H1 (cell line): Measurements from ENCODE around the gene NKX2-4. TPM values are rescaled to one million over a fixed set of nuclear protein-coding genes. Genes with fewer than 3 reads are reported as not detected.

Experiments
- CTCF ChIA-PET: fragments of 300-600 bp; sonication (Branson Sonifier 250); formaldehyde crosslinking; loops from one replicate; lab custom pipeline; 2021; ENCODE audit not compliant: partially characterized antibody; lab: Charles Lee
- POLR2A ChIA-PET: fragments of 300-600 bp; sonication (Branson Sonifier 250); formaldehyde crosslinking; loops from one replicate; lab custom pipeline; 2021; ENCODE audit warnings: inconsistent platforms; ENCODE audit not compliant: partially characterized antibody; lab: Charles Lee
- DNase-seq, 2 experiments: peaks; one replicate each; pipeline versions ENCODE4 v3.0.0 to v3.0.0-alpha.2; 2010 to 2022; ENCODE audit warnings: low spot score in 2 of 2, low read depth in 1 of 2, mixed read lengths in 1 of 2
- FAIRE-seq: peaks from 2 replicates; lab custom pipeline; 2011; peaks lifted over from hg19 to GRCh38; lab: Jason Lieb, UNC
- H2AFZ ChIP-seq: 2 replicates; pipeline ENCODE4 v1.8.1; 2012; ENCODE audit warnings: low read length, inconsistent platforms
- H2AK5ac ChIP-seq: 2 replicates; pipeline ENCODE4 v1.6.1; 2013; ENCODE audit warnings: low read depth, low read length
- H2BK120ac ChIP-seq: replicated peaks from 2 replicates; pipeline ENCODE3; 2013; ENCODE audit warnings: low read depth, low read length, inconsistent platforms
- H2BK12ac ChIP-seq: 2 replicates; pipeline ENCODE4 v1.6.1; 2013; ENCODE audit warnings: low read depth, low read length
- H2BK15ac ChIP-seq: 2 replicates; pipeline ENCODE4 v1.6.1; 2013; ENCODE audit warnings: low read length
- H2BK20ac ChIP-seq: 2 replicates; pipeline ENCODE4 v1.6.1; 2013; ENCODE audit warnings: low read length
- H2BK5ac ChIP-seq: 2 replicates; pipeline ENCODE4 v1.6.1; 2013; ENCODE audit warnings: low read depth, low read length
- H3K14ac ChIP-seq: 2 replicates; pipeline ENCODE4 v1.6.1; 2013; ENCODE audit warnings: inconsistent platforms; ENCODE audit not compliant: insufficient read length
- H3K18ac ChIP-seq: 2 replicates; pipeline ENCODE4 v1.6.1; 2013; ENCODE audit warnings: low read length; ENCODE audit errors: extremely low read depth
- H3K23ac ChIP-seq: 2 replicates; pipeline ENCODE4 v1.6.1; 2013; ENCODE audit warnings: inconsistent platforms; ENCODE audit not compliant: insufficient read length
- H3K23me2 ChIP-seq: 2 replicates; pipeline ENCODE4 v1.6.1; 2013; ENCODE audit warnings: low read depth, low read length
- H3K27ac ChIP-seq: 2 replicates; pipeline ENCODE4 v1.6.1; 2011; ENCODE audit warnings: low read depth, low read length, inconsistent platforms
- H3K27me3 ChIP-seq, 4 experiments: replicated peaks in 1 of 4; 1 replicate in 1 of 4; 2 replicates in 3 of 4; pipeline versions ENCODE4 v1.6.1 to v1.8.1; 2011 to 2013; ENCODE audit warnings: low read length in 3 of 4, mild to moderate bottlenecking in 3 of 4, inconsistent platforms in 2 of 4, mixed read lengths in 2 of 4, moderate library complexity in 1 of 4; ENCODE audit not compliant: control insufficient read depth in 3 of 4, insufficient read depth in 3 of 4; ENCODE audit errors: extremely low read depth in 1 of 4
- H3K36me3 ChIP-seq, 4 experiments: 2 replicates each; pipeline versions ENCODE4 v1.6.1 to v1.8.1; 2011 to 2013; ENCODE audit warnings: mild to moderate bottlenecking in 4 of 4, low read length in 3 of 4, moderate library complexity in 2 of 4, control low read depth in 1 of 4, inconsistent platforms in 1 of 4; ENCODE audit not compliant: insufficient read depth in 4 of 4, control insufficient read depth in 2 of 4
- H3K4ac ChIP-seq: replicated peaks from 2 replicates; pipeline ENCODE3; 2013; ENCODE audit warnings: low read length, low read depth, mixed read lengths, inconsistent platforms; ENCODE audit not compliant: insufficient read length
- H3K4me1 ChIP-seq, 4 experiments: replicated peaks in 1 of 4; 1 replicate in 1 of 4; 2 replicates in 3 of 4; pipeline versions ENCODE4 v1.6.1 to v1.8.1; 2011 to 2013; ENCODE audit warnings: low read length in 3 of 4, inconsistent platforms in 2 of 4, mixed read lengths in 1 of 4; ENCODE audit not compliant: insufficient read depth in 4 of 4, control insufficient read depth in 3 of 4
- H3K4me2 ChIP-seq, 2 experiments: 2 replicates each; pipeline versions ENCODE4 v1.6.1 to v1.8.1; 2011 to 2013; ENCODE audit warnings: low read depth in 2 of 2, low read length in 2 of 2, control low read depth in 1 of 2, inconsistent platforms in 1 of 2, mild to moderate bottlenecking in 1 of 2; ENCODE audit not compliant: insufficient read depth in 1 of 2
- H3K4me3 ChIP-seq, 4 experiments: fragments of 200-600, 300-600 bp in 1 of 4; sonication (generic), shearing (Covaris generic), sonication (Bioruptor Twin) in 1 of 4; 2 replicates each; pipeline versions ENCODE4 v1.5.1 to v1.8.1; 2011 to 2016; ENCODE audit warnings: low read length in 4 of 4, low read depth in 3 of 4, control low read depth in 2 of 4, inconsistent platforms in 2 of 4, mild to moderate bottlenecking in 2 of 4, mixed read lengths in 1 of 4, moderate library complexity in 1 of 4; ENCODE audit not compliant: insufficient read depth in 2 of 4; ENCODE audit errors: extremely low read depth in 1 of 4
- H3K56ac ChIP-seq: replicated peaks from 2 replicates; pipeline ENCODE3; 2013; ENCODE audit warnings: low read depth, mild to moderate bottlenecking, mixed read lengths, low read length, inconsistent platforms; ENCODE audit not compliant: insufficient read length
- H3K79me1 ChIP-seq: 2 replicates; pipeline ENCODE4 v1.6.1; 2013; ENCODE audit warnings: low read depth, low read length, control low read depth
- H3K79me2 ChIP-seq, 2 experiments: 2 replicates each; pipeline versions ENCODE4 v1.6.1 to v1.8.1; 2012 to 2013; ENCODE audit warnings: low read length in 2 of 2, mild to moderate bottlenecking in 2 of 2, inconsistent platforms in 1 of 2; ENCODE audit not compliant: insufficient read depth in 2 of 2, control insufficient read depth in 1 of 2
- H3K9ac ChIP-seq, 4 experiments: replicated peaks in 1 of 4; 1 replicate in 1 of 4; 2 replicates in 3 of 4; pipeline versions ENCODE4 v1.6.1 to v1.8.1; 2011 to 2013; ENCODE audit warnings: low read depth in 3 of 4, low read length in 3 of 4, control low read depth in 2 of 4, mild to moderate bottlenecking in 2 of 4, moderate library complexity in 2 of 4, inconsistent platforms in 1 of 4; ENCODE audit errors: extremely low read depth in 1 of 4
- H3K9me3 ChIP-seq, 2 experiments: 2 replicates each; pipeline versions ENCODE4 v1.6.1 to v1.8.1; 2012 to 2013; ENCODE audit warnings: mild to moderate bottlenecking in 2 of 2, moderate library complexity in 2 of 2, control low read depth in 1 of 2, inconsistent platforms in 1 of 2, low read depth in 1 of 2, low read length in 1 of 2, mixed read lengths in 1 of 2; ENCODE audit not compliant: insufficient read depth in 2 of 2
- H4K20me1 ChIP-seq, 2 experiments: replicated peaks in 1 of 2; 2 replicates each; pipeline versions ENCODE3 to v1.8.1; 2011 to 2013; ENCODE audit warnings: inconsistent platforms in 2 of 2, low read length in 2 of 2, mild to moderate bottlenecking in 1 of 2; ENCODE audit not compliant: insufficient read depth in 2 of 2, control insufficient read depth in 1 of 2
- H4K5ac ChIP-seq: 2 replicates; pipeline ENCODE4 v1.6.1; 2013; ENCODE audit warnings: low read length, low read depth, mixed read lengths, inconsistent platforms; ENCODE audit not compliant: insufficient read length
- H4K8ac ChIP-seq: 2 replicates; pipeline ENCODE4 v1.8.0; 2013; ENCODE audit warnings: mild to moderate bottlenecking, moderate library complexity, low read length, inconsistent platforms; ENCODE audit not compliant: insufficient read depth; ENCODE audit errors: extremely low read depth
- H4K91ac ChIP-seq: replicated peaks from 2 replicates; pipeline ENCODE3; 2013; ENCODE audit warnings: low read length, mixed read lengths, inconsistent platforms; ENCODE audit not compliant: insufficient read length
- CBX8 ChIP-seq: fragments of 300-800, 300-1000 bp; sonication (generic); IDR thresholded peaks from 2 replicates; pipeline ENCODE4 v1.7.1; 2016; ENCODE audit warnings: low read depth, low read length, borderline replicate concordance
- CEBPB ChIP-seq: IDR thresholded peaks from 2 replicates; pipeline ENCODE4 v1.6.1; 2012; ENCODE audit warnings: low read depth, low read length
- CTBP2 ChIP-seq: IDR thresholded peaks from 2 replicates; pipeline ENCODE4 v1.7.0; 2011; ENCODE audit warnings: borderline replicate concordance, mild to moderate bottlenecking, moderate library complexity, mixed read lengths, low read length; ENCODE audit not compliant: insufficient read depth, insufficient read length
- KDM5A ChIP-seq: fragments of 200-600 bp; IDR thresholded peaks from 2 replicates; pipeline ENCODE4 v1.7.1; 2012; ENCODE audit warnings: mild to moderate bottlenecking, low read length, inconsistent platforms, mixed read lengths
- SP4 ChIP-seq: IDR thresholded peaks from 2 replicates; pipeline ENCODE4 v1.6.1; 2012; ENCODE audit warnings: low read length, inconsistent platforms
- TAF7 ChIP-seq: optimal IDR thresholded peaks from 2 replicates; pipeline ENCODE3; 2011; ENCODE audit warnings: low read depth, mild to moderate bottlenecking, inconsistent platforms, low read length, moderate library complexity, borderline replicate concordance
- TBP ChIP-seq: IDR thresholded peaks from 2 replicates; pipeline ENCODE4 v1.6.1; 2011; ENCODE audit warnings: low read depth, low read length, improper control_type of control experiment
- WGBS, 2 experiments: shearing (Covaris generic) in 1 of 2; methylation state at CpG; one replicate each; pipeline versions ENCODE4 v1.1.6 to v1.1.7; 2013 to 2015; ENCODE audit warnings: low lambda C conversion rate in 2 of 2, mixed read lengths in 2 of 2, inconsistent platforms in 1 of 2, low coverage in 1 of 2, missing lambda C conversion rate in 1 of 2; ENCODE audit not compliant: insufficient replicate concordance in 2 of 2, insufficient coverage in 1 of 2, insufficient read length in 1 of 2; ENCODE audit errors: extremely low coverage in 1 of 2, missing lambda C conversion rate in 1 of 2; 5-methylcytosine and 5-hydroxymethylcytosine counted together
- polyA plus RNA-seq, 7 experiments: library from polyadenylated mRNA; depleted of rRNA in 3 of 7; stranded (reverse) in 5 of 7; unstranded in 2 of 7; fragments of >200 nt in 5 of 7; fragments of 200-250 nt in 2 of 7; gene quantifications; 1 replicate in 5 of 7; 2 replicates in 1 of 7; 4 replicates in 1 of 7; pipeline versions ENCODE4 v1.2.1 to v1.2.3, GENCODE V29; 2011 to 2013; ENCODE audit warnings: missing spikeins in 2 of 7, mixed read lengths in 2 of 7
- total RNA-seq: library from RNA; stranded (reverse); fragmentation: NEBNext Ultra II Directional; extraction: Animal tissue kit (Norgen Biotek cat#: 25700); gene quantifications from 2 replicates; pipeline ENCODE4 v1.2.1, GENCODE V29; 2021

The NKX2-4 gene
- total and polyA plus RNA-seq, 2 of the 8 experiments (the other 6 are each of a cell fraction or from before 2014, with no cell fraction given) = 0.12 to 0.37 TPM

DNA sequence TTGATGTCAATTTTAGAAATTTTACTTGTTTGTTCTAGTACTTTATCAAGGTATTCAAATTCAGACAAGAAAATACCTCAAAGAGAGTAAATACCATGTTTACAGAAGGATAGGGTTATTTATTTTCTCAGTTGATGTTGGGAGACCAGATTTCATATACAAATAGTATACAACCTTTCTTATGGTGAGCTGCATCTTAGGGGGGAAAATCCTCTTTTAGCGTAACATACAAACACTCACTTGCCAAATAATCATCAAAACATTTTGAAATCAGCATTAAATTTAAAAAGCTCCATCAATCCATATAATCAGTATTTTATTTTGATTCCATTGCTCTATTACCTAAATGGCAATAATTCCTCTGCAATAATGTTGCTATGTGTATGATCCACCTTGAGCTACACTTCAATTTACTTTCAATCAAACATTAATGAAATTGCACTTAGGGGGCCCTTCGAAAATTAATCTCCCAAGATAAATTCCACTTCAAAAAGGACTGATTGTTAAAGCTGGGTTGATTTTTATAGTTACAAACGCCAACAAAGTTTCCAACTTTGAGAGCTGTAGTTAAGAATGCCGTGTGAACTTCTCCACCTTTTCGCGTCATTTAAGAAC lies 2.2 kb downstream of the NKX2-4 start:
- peak overlapping the region in 1 of 4 experiments; percentile 53; a peak in 2 of 8 replicates for H3K4me3 ChIP-seq
- H2BK12ac ChIP-seq = no peak overlapping the region
- ChIA-PET CTCF (interaction anchor here (0.8 to 1.2 kb wide), 4 partner anchors 105 to 160 kb away, joined by 3 read pairs; no protein-coding TSS in a partner anchor), POLR2A (interaction anchor here (1.3 to 1.4 kb wide), 3 partner anchors 92 to 294 kb away, joined by 3 to 4 read pairs (median 4); partner anchors contain the start of gene XRN2)
- peak overlapping the region; percentile 56 to 62 for H3K4me2 ChIP-seq
- H3K27me3 ChIP-seq = peaks cover 56 to 88% (median 77%) of the 10 kb centered on the region in 4 experiments
- H3K36me3 ChIP-seq = peaks cover 0 to 16% (median 0%) of the 10 kb centered on the region in 4 experiments; a peak in 1 of 8 replicates
- FAIRE-seq (no peak), DNase-seq (no peak)
- no peak overlapping the region for H3K27ac ChIP-seq
- no peak overlapping the region for H2BK5ac ChIP-seq
- no peak overlapping the region for H3K9ac ChIP-seq
- no peak overlapping the region for H2BK15ac ChIP-seq
- H3K79me1 ChIP-seq = no peaks in the 10 kb centered on the region
- H2BK20ac ChIP-seq = no peak overlapping the region
- no peak overlapping the region for H3K18ac ChIP-seq
- H3K9me3 ChIP-seq = peaks cover 0 to 9% of the 10 kb centered on the region in 2 experiments; a peak in 1 of 4 replicates
- no peak overlapping the region for H2AK5ac ChIP-seq
- H4K8ac ChIP-seq = no peak overlapping the region
- no peak overlapping the region for H2AFZ ChIP-seq
- no peak overlapping the region for H3K23ac ChIP-seq
- H2BK120ac ChIP-seq = no peak overlapping the region
- 20% methylated on average over 6 of the region's 6 CpGs; no CpG with 5 or more reads in 1 of the 2 experiments for WGBS, 2 experiments
- H4K91ac ChIP-seq = no peak overlapping the region
- H3K23me2 ChIP-seq = peaks cover 3% of the 10 kb centered on the region; the same call in 1 of the 2 replicates
- no peak overlapping the region for H3K56ac ChIP-seq
- no peaks in the 10 kb centered on the region; a peak in 1 of 7 replicates for H3K4me1 ChIP-seq
- H3K4ac ChIP-seq = no peak overlapping the region
- no peak overlapping the region for H4K5ac ChIP-seq
- H3K79me2 ChIP-seq = no peaks in the 10 kb centered on the region
- H4K20me1 ChIP-seq = peaks cover 0 to 7% of the 10 kb centered on the region in 2 experiments
- no peak for TF ChIP-seq TBP
- no peak for TF ChIP-seq SP4
- no peak for TF ChIP-seq CEBPB
- no peak for TF ChIP-seq CTBP2
- TF ChIP-seq CBX8 = peak; percentile 69; the same call in 1 of the 2 replicates
- no peak for TF ChIP-seq TAF7
- no peak for TF ChIP-seq KDM5A
- H3K14ac ChIP-seq = no peak overlapping the region
